HG03045 (cell line): ENCODE measurements around the gene MED14.
"Not testable (repeated sequence)": the region's sequence is repeated elsewhere in the genome, so short reads cannot be mapped to it uniquely, and the experiment has no call there.

Experiments
- ATAC-seq: cut with Tn5 transposase; IDR thresholded peaks from one replicate; pipeline ENCODE4 v1.9.1; 2021; ENCODE audit warnings: mild to moderate bottlenecking, moderate library complexity; ENCODE audit not compliant: unreplicated experiment

Gene MED14

DNA sequence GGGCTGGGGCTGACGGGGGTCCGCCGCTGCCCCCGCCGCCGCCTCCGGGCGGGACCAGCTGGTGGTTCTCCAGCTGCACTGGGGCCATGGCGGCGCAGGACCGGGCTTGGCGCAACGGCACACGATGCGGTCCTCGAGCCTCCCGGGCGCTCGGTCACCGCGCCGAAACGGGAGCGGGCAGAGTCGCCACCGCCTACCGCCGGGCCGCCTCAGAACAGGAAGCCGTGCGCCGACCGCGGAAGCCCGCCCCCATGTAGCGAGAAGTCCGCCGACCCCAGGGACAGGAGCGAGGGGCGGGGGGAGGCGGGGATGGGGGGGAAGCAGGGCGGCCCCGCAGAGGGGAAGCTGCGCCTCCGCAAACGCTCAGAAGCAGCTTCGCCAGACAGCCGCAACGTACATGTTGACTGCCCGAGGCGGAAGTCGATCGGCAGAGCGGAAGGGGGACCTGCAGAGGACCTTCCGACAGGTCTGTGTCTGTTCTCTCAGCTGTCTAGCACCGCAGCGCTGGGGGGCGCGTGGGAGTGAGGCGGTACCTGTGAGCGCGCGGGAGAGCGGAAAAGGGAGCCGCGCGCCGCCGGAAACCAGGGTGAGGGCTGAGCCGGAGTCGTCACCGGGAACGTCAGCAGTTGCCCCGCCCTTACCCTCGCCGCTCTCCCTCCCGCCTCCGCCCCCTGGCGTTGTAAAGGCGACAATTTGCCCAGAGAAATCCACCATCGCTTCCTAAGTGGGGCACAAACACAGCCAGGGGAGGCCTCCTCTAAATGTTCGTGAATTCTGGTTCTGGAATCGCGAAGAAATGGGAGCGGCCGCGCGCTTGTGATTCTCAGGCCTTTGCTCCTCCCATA is at the start of gene MED14:
Gene MED14, minus strand, starts transcription at position 218 of the 845 bp plus-strand sequence. Its CDS starts 130 bp downstream, at position 88.
- peak; percentile 90 for ATAC-seq

DNA sequence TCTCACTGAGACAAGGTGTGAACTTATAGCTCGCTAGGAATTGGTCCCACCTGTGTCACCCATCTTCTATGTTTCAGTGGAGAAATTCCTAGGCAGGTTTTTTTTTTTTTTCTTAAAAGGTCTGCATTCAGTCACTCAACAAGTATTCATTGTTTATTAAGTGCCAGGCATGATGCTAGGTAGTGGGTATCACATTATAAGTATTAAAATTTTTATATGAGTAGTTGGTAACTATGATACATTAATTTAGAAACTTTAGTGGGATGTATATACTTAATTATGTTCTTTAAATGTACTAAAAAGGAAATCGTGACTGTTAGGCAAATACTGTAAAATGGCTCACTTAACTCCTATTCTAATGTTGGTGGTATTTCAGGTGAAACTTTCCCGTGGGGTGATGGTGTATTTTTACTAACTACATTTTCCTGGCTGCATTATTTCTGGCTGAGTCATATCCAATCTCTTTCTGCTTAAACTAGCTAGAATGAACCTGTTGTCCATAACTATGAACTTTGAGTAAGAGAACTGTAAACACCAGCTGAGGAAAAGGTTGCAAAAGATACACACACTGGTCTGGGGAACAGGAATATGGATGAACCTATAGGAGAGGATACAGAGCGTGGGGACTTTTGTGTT is 49.3 kb upstream of the MED14 start:
- ATAC-seq = no peak

DNA sequence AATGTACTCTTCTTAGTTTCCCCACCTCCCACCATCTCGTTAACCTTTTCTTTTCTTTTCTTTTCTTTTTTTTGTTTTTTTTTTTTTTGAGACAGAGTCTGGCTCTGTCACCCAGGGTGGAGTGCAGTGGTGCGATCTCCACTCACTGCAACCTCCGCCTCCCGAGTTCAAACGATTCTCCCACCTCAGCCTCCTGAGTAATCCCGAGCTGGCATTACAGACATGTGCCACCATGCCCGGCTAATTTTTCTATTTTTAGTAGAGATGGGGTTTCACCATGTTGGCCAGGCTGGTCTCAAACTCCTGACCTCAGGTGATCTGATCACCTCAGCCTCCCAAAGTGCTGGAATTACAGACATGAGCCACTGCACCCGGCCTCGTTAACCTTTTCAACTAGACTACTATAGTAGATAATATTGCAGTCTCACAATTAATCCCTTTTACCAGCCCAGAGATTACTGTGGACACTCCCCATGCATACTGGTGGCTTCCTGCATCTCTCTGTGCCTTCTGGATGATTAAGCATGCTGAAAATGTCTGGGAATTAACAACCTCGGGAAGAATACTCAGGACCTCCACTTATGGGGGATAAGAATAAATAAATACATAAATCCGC is 47.4 kb upstream of the MED14 start:
- not testable (repeated sequence) for ATAC-seq

DNA sequence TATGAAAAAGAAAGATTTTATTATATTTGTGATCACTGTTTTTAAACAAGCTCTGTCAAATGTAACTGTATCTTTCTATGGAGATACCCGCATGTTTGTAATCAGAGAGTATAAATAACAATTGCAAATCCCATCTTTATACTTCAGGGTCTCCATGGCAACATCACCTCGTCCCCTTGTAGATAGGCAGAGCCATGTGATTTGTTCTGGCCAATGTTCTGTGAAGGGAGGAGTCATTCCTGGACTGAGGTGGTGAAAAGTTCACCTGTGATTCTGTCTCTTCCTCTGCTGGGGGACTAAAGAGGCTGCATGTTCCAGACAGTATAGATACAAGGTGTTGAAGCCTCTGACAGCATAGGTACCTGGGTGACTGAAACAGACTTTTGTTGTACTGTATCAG is 45.6 kb upstream of the MED14 start:
- ATAC-seq = no peak

DNA sequence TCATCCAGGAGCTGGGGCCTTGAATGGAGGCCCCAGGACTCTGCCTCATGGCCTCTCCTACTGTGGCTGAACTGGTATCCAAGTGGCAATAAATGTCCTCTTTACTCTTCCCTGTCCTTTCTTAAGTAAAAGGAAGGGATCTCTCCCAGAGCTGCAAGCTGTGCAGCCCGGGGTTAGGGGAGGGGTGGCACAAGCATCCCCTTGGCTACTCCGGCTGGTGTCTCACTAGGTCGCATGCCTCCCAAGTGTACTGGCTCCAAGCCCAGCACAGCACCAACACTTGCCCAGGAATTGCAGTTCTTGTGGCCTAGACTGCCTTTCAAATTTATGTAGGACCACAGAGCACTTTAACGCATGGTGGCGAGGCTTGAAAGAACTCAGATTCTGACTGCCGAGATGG is 44.7 kb upstream of the MED14 start:
- no peak for ATAC-seq

DNA sequence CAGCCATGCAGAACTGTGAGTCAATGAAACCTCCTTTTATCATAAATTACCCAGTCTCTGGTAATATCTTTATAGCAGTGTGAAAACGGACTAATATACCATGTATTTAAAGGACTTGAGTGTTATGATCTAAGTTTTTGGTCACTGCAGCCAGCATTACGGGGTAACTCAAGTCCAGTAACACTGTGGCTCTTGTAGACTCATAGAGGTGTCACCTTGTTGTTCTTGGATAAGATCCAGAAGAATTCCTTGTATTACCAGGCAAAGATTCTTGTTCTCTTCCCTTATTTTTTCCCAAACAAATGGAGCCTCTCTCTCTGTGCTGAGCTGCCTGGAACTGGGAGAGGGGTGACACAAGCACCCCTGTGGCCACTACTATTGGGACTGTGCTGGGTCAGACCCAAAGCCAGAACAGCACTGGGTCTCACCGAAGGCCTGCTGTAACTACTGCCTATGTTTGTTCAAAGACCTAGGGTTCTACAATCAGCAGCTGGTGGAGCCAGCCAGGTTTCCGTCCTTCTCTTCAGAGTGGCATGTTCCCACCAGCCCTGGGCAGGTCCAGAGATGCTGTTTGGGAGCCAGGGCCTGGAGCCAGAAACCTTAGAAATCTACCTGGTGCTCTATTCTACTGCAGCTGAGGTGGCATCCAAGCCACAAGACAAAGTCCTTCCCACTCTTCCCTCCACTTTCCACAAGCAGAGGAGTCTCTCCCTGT is 43.7 kb upstream of the MED14 start:
- ATAC-seq = no peak

DNA sequence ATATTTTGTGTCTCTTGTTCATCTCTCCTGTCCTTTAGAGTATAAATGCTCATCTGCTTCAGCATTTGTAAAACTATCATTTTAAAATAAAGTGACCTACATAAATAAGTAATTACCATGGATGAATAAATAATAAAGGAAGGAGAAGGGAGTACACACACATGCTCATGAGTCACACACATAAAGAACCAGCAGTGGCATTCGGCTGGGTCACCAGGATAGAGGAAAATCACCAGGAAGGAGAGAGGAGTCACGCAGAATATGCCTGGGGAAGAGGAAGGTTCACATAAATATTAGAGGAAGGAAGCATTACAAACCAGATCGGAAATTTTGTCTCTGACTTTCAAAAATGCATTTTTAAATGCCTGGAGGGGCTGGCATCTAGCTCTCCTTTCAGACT is 38.5 kb upstream of the MED14 start:
- ATAC-seq = no peak

DNA sequence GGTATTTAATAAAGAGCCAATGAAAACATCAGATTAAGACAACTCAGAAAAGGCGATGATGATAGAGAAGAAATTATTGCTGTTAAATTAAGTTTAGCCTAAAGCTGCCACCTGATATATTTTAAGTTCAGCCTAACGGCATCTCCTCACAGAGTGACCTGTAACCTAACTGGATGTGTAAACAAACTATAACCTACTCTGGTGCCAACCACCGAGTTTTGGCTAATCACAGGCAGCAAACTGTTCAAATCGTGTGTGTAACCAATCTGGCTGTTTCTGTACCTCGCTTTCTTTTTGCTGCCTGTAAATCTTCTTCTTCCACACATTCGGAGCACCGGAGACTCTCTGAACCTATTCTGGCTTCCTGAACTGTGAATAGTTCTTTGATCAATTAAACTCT is 37.8 kb upstream of the MED14 start:
- no peak for ATAC-seq

DNA sequence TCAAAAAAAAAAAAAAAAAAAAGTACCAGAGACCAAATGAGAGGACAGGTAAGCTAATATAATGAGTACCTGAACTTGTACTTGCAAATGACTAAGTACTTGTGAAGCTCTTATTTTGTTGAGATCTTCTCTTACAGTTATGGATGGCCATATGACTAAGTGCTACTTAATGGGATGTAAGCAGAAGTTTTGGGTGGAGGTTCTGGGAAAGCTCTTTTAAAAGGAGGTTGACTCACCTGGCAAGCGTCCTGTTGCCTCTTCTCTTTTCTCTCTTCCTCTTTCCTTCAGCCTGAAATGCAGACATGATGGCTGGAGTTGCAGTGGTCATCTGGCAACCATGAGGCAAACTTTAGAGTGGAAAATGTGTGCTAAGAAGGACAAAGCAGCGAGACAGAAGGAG is 36.9 kb upstream of the MED14 start:
- no peak for ATAC-seq

DNA sequence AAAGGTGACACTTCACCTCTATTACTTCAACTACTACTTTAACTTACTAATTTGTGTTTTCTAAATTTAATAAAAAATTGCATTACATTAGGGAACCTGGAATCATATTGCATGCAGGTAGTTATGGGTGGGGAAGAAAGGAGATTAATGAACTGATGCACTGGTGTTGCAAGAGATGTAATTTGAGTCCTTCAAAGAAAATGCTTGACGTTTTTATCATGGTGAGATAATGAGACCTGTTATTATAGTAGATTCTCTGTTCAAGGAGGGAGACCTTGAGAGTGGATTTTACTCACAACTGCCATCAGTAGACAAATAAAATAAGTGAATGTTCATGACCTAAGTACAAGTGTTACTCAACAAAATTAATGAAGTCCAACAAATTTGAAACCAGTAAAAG is 26.4 kb upstream of the MED14 start:
- no peak for ATAC-seq

DNA sequence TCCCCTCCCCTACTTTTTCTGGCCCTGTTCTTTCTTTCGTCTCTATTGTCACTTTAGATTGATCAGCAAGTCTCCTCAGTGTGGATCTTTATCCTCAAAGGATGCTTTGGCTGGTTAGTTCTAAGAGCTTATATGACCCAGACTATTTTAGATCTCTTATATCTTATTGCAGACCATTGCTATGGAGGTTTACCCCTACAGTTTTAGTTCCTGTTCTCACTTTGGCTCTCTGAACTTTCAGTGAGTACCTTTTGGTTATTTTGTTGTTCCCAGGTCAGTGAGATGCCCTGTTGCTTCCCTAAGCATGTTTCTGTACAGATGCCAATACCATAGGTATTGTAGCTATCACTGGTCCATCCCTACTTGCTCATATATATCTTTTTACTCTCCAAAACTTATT is 24.0 kb upstream of the MED14 start:
- ATAC-seq = no peak

DNA sequence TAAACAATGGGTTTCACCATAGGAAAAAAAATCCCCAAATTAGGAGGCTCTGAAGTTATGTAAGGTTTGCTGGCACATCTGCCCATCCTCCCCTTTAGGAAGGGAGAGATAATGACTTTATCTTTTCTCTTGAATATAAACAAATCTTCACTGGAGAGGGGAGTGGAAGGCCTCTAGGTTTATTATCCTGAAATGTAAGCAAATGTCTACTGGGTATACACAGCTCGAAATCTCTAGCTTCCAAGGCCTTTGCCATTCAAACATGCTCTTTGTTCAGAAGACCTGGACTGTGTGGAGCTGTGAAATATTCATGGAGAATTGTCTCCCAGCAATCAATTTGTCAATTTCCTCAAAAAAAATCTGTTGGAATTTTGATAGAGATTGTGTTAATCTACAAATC is 21.7 kb upstream of the MED14 start:
- no peak for ATAC-seq

DNA sequence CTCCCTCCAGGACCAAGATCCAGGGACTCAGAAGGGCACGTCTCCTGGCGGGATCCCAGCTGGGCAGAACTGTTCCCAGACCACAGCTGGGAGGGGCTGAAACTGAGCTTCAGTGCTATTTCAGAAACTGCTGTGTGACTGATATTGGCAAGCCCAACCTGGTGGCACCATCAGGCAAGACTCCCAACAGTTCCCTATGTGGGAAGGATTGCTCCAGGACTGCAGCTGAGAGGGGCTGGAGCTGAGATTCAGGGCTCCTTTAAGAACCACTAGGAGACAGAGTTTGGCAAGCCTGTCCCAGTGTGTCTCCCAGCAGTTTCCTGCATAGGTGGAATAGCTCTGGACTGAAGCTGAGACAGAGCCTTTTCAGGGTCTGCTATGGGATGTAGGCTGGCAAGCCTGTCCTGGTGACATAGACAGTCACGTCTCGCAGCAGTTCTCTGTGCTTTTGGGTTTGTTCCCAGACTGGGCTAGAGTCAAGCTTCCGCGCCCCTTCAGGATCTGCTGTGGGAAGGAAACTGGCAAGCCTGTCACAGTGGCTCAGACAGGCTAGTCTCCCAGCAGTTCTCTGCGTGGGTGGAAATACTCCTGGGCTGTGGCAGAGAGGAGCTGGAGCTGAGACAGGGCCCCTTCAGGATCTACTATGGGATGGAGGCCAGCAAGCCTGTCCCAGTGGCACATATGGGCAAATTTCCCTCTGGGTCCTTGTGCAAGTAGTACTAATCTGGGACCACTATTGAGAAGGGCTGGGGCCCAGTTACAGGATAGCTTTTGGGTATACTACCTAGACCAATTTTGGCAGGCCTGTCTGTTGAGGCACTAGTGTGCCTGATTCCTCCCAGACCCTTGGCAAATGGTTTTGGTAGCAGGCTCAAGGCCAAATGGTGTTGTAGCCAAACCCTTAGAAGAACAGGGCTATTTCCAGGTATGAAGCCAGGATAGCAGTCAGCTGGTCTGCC is 20.2 kb upstream of the MED14 start:
- ATAC-seq = no peak

DNA sequence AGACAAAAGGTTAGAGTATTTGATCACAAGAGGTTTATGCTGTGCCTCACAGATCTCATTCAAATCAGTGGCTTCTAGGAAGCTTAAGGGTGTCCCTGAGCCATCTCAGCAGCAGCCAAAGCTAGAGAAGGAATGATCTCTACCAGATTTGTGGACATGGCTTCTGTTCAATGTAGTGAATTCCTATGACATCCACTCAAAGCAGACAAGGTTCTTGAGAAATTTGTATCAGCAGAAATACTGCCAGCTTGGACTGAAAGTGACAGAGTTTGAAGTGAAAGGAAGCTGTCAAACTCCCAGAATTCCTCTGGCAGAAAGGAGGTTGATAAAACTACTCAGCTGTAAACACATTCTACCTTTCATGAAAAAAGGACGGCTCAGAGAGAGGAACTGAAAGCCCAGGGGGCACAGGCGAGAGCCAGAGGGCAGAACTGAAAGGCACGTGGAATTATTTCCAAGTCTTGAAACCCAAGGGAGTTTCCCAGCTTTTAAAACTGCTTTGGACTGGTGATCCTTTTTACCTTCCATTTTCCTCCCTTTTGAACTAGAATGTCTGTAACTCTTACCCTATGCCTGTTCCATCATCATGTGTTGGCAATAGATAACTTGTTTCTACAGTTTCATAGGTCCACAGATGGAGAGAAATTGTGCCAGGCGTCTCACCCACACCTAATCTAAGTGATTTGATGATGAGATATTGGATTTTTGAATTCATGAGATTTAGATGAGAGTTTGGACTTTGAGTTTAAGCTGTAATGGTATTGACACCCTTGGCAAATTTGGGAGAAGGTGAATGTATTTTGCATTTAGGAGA is 14.5 kb upstream of the MED14 start:
- no peak for ATAC-seq

DNA sequence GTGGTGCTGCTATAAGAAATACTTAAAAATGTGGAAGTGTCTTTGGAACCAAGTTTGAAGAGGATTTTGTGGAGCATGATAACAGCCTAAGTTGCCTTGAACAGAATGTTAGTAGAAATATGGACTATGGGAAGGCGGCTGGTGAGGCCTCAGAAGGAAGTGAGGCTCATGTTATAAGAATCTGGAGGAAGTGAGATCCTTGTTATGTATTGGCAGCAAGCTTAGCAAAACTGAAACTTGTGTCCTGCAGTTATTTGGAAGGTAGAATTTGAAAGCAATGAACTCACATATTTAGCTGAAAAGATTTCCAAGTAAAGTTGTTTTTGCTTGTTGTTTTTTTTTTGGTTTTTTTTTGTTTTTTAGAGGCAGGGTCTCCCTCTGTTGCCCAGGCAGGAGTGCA is 13.6 kb upstream of the MED14 start:
- ATAC-seq = no peak

DNA sequence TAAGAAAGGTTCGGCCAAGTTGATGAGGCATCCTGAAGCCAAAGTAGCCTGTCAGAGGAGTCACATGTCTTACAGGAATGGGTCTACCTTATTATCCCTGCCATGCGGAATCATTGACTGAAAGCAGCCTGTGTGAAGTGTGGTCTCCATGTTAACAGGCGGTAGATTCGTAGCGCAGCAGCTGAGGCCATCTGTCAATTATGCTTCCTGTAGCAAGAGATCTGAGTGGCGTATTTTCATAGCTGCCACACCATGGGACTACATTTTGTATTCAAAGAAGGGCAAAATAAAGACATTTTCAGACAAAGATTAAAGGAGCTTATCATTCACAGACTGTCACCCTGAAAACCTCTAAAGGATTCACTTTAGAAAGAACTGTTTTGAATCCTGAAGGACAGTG is 11.2 kb upstream of the MED14 start:
- no peak for ATAC-seq

DNA sequence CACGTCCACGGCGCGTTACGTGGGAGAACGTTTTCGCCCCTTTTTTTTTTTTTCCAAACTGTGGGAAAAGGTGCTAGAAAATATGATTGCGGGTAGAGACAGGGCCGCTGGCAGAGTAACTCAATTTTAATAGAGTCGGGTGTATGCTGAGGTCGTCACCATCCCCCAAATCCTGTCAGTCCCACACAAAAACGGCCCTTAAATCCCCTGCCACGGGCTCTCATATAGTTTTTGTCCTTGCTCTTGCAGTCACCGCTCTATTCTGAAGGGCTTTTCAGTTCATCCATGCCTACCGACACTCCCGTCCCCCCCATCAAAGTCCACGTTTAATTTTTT is 796 bp upstream of the MED14 start:
- peak; percentile 13 for ATAC-seq

DNA sequence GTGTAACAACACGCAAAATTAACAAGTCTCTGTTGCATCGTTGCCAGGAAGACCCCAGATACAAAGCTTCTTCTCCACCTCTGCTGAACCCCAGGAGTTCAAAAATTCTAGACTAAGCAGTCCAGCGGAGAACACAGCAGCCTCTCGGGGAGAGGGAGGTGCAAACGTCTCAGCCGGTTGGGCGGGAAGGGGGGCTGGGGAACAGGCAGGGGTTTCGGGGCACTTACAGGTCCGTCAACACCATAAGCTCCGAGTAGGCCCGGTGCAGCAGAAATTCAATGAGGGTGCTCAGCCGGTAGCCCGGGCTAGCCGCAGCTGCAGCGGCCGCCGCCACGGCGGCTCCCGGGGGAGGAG is 394 bp downstream of the MED14 start:
- peak; percentile 10 for ATAC-seq

DNA sequence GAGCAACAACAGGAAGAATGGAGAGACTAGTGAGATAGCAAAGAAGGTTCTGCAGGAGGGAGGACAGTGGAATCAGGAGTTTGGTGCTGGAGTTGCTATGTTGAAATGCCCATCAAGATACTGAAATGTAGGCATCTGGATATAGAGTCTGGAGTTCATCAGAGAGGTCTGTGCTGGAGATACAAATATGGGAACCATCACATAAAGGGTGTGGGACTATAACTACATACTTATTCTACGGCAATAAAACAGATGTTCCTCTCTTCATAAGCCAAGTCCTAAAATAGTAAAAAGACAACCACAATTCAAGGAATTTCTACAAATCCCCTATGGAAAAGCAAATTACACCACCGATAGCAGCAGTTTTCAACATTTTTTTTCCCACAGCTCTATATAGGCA is 1.6 kb downstream of the MED14 start:
- no peak for ATAC-seq

DNA sequence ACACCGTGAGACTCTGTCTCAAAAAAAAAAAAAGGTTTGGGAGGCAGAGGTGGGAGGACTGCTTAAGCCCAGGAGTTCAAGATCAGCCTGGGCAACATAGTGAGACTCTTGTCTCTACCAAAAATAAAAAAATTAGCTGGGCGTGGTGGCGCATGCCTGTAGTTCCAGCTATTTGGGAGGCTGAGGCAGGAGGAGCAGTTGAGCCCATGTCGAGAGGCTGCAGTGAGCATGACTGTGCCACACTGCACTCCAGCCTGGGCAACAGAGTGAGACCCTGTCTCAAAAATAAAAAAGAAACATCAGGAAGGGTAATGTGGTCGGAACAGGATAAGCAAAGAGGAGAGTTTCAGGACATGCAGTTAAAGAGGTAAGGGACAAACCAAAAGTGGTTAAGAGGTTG is 2.8 kb downstream of the MED14 start:
- not testable (repeated sequence) for ATAC-seq
